ENCODE measurements around the gene SLC50A1.

The SLC50A1 gene

GRCh38 chr1:155172732-155173477, 37.3 kb downstream of the SLC50A1 start, which contains the start of gene KRTCAP2:
KRTCAP2 (minus strand) TSS chr1:155173304; CDS start chr1:155173224, 80 bp downstream.
- DNase-seq: peak; percentile 95

- peak; percentile 76 for DNase-seq
These were observed 38.0 kb downstream of the SLC50A1 start, which contains the start of gene TRIM46 for GRCh38 chr1:155173478-155174323. TRIM46 (plus strand) TSS chr1:155173849; CDS start chr1:155173967, 118 bp downstream.

- DNase-seq: peak; percentile 56
These were observed 39.0 kb downstream of the SLC50A1 start for GRCh38 chr1:155174324-155175280.

GRCh38 chr1:155175281-155175926, 39.8 kb downstream of the SLC50A1 start:
- no peak for DNase-seq

- peak; percentile 21 for DNase-seq
These were observed 40.3 kb downstream of the SLC50A1 start for GRCh38 chr1:155175927-155176371.

GRCh38 chr1:155176544-155177071, 41.0 kb downstream of the SLC50A1 start:
- DNase-seq: peak; percentile 86

GRCh38 chr1:155177192-155177917, 41.7 kb downstream of the SLC50A1 start:
- no peak for DNase-seq

GRCh38 chr1:155177918-155178281, 42.2 kb downstream of the SLC50A1 start:
- no peak for DNase-seq

- DNase-seq: no peak
These were observed 42.9 kb downstream of the SLC50A1 start for GRCh38 chr1:155178441-155179111.

GRCh38 chr1:155179112-155180031, 43.7 kb downstream of the SLC50A1 start:
- DNase-seq: no peak

DNA sequence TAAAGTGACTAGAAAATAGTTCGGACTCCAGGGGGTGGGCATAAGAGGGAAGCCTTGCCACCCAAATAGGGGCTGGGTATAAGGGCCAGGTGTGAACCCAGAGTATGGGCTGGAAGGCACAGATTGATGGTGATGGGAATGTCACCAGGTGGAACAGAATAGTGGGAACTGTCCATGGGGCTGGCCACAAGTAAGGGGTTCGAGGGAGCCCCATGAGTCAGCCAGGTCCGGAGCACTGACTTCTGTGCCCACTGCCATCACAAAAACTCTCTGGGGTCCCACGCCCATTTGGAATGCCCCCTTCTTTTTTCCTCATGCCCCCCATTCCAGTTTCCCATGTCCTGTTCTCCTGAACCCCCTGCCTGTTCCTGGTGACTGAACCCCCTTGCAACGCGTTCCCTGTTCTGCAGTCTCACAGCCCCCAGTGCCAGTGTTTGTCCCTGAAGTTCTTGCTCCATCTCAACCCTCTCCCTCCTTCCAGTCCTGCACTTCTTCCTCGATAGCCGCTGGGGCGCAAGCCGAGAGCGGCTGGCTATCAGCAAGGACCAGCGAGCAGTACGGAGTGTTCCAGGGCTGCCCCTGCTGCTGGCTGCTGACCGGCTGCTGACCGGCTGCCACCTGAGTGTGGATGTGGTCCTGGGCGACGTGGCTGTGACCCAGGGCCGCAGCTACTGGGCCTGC, 45.9 kb downstream of the SLC50A1 start:
- no peak for DNase-seq

GRCh38 chr1:155182052-155182550, 46.4 kb downstream of the SLC50A1 start:
- DNase-seq: no peak

- no peak for DNase-seq
These were observed 48.1 kb downstream of the SLC50A1 start for GRCh38 chr1:155183775-155184221.

DNA sequence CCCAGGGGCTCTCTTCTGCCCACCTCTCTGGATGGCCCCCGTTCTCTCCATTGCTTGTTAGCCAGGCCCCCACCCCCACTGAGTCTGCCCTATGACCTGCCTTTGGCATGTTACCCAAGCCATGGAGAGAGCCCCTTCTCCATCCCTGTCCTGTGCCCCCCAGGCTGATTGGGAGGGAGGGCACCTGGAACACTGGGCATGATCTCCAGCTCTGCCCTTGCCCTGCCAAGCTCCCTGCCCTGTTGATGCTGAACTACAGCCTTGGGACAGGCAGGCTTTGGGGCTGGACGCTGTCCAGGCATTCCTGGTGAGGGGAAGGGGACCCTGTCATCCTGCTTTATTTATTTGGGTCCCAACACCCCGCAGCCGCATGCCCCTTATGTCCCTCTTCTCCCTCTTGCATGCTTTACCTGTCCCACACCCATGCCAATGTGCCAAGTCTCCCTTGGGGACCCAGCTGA, 48.7 kb downstream of the SLC50A1 start:
- no peak for DNase-seq

GRCh38 chr1:155184835-155185782, 49.5 kb downstream of the SLC50A1 start:
- DNase-seq: no peak

DNA sequence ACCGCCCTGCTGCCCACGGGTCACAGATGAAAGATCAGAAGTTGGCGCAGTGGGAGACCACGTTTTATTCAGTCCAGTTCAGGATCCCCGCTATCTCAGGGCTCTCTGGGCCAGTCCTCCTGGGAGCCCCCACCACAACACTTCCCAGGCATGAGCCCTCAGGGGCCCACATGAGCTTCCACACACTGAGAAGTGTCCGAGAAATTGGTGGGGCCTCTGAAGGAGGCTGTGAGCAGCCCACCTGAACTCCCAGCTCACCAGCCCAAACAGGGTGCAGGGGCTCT, 50.1 kb downstream of the SLC50A1 start:
- no peak for DNase-seq

- DNase-seq: no peak
These were observed 50.6 kb downstream of the SLC50A1 start for GRCh38 chr1:155186067-155186793.
